GM19467 (cell line): ENCODE measurements around the gene ABCA7.

Source experiments
- ATAC-seq: cut with Tn5 transposase; IDR thresholded peaks from one replicate; pipeline ENCODE4 v1.9.1; 2021; ENCODE audit warnings: mild to moderate bottlenecking, moderate library complexity; ENCODE audit not compliant: unreplicated experiment

Gene ABCA7

GRCh38 chr19:1102407-1103131, 62.7 kb downstream of the ABCA7 start:
- no peak for ATAC-seq

DNA sequence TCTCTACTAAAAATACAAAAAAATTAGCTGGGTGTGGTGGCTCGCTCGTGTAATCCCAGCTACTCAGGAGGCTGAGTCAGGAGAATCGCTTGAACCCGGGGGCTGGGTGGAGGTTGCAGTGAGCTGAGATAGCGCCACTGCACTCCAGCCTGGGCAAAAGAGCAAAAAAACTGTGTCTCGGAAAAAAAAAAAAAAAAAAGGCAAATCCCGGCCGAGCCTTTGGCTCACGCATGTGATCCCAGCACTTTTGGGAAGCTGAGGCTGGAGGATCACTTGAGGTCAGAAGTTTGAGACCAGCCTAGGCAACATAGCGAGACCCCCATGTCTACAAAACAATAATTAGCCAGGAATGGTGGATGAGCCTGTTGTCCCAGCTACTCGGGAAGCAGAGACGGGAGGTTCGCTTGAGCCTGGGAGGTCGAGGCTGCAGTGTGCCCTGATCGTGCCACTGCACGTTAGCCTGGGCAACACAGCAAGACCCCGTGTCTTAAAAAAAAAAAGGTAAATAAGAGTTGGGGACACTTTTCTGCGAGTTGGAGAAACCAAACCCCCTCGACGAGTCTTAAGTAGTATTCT, 63.3 kb downstream of the ABCA7 start:
- ATAC-seq, result no peak

GRCh38 chr19:1103708-1104310, 63.9 kb downstream of the ABCA7 start, which contains the start of gene GPX4:
TSS of gene GPX4 (plus strand) at chr19:1103994. CDS start at chr19:1104044, 50 bp downstream.
- ATAC-seq, result peak; percentile 70

DNA sequence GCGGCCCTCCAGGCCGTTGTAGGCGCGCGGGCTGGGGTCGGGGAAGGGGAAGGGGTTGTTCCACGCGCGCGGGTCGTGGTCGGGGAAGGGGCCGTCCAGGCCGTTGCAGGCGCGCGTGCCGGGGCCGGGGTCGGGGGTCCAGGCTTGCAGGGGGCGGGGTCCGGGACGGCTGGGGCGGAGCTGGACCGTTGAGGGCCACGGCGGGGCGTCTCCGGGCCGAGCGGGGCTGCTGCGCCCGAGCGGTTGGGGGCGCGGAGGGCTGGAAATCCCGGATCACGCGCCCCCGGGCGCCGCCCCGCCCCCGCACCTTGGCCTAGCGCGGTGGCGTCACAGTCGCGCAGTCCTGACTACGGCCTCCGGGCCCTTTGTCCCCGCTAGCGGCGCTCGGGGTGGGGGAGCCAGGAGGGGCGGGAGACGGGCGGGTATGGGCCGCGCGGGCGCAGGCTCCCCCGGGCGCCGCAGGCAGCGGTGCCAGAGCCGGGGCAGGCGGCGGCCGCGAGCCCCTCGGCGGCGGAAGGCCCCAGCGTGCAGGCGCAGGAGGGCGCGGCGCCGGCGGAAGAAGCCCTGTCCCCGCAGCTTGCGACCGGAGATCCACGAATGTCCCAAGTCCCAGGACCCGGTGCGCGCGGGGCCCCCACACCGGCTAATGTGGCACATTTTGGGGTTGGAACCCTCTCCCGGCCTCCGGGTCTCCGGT, 64.6 kb downstream of the ABCA7 start:
- ATAC-seq, result peak; percentile 25

- ATAC-seq, result no peak
Measured at GRCh38 chr19:1105008-1105872, 65.3 kb downstream of the ABCA7 start.

- no peak for ATAC-seq
Measured at GRCh38 chr19:1105873-1106840, 66.2 kb downstream of the ABCA7 start.

- no peak for ATAC-seq
Measured at GRCh38 chr19:1106841-1107660, 67.1 kb downstream of the ABCA7 start.

DNA sequence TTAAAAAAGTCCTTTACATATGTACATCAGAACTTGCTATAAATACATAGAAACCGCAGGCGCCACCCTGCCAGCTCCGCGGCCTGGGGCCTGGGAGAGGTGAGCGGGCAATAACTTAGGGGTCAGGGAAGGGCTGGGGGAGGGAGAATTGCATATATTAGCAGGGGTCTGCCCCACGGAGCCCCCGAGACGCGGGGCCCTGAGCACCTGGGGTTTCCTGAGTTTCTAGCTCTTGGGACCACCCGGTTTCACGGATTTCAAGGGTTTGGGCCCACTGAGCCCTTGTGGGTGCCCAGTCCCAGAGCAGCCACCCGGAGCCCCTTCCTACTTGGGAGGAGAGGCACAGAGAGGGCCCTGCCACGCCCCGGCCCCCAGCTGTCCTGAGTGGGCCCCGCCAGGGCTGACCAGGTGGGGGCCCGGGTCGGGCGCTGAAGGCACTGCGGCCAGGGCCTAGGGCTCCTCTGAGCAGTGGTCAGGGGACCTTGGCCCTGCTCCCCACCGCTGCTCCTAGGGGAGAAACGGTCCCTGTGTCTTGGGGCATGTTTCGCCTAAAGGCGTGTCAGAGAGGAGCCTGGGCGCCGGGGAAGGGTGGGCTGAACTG, 67.9 kb downstream of the ABCA7 start:
- ATAC-seq, result no peak

GRCh38 chr19:1108291-1109031, 68.6 kb downstream of the ABCA7 start:
- ATAC-seq, result no peak

- ATAC-seq, result no peak
Measured at GRCh38 chr19:1109032-1109551, 69.2 kb downstream of the ABCA7 start.

- ATAC-seq, result no peak
Measured at GRCh38 chr19:1109697-1110671, 70.1 kb downstream of the ABCA7 start.

DNA sequence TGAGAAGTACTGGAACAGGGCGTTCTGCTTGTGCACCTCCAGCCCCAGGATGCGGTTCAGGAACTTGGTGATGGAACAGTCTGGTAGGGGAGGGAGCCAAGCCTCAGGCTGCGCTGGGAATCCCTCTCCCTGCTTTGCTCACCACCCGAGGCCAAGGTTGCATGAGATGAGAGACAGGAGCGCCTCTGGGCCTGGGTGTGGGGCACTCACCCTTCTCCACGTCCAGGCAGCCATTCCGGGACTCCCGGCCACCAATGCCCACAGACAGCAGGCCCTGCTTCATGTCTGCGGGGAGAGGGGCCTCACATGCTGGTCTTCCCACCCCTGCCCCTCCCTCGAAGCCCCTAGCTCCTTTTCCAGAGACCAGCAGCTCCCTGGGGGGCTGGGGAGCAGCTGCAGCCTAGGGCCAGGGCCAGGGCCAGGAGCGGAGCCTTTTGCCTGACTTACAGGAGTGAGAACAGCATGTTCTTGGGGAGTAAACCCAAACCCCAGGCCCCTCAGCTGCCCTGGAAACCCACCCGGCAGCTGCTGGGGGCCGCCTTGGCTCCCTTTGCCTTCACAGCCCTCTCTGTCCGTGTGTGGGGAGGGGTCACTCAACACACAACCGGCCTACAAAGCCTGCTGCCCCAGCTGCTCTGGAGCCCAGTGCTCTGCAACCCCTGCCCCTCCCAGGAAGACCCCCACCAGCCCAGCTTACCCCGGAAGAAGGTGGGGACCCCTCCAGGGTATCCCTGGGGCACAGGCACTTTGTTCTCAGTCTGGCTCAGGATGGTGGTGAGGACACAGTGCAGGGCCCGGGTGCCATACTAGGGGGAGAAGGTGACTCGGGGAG, 71.1 kb downstream of the ABCA7 start:
- ATAC-seq, result no peak

DNA sequence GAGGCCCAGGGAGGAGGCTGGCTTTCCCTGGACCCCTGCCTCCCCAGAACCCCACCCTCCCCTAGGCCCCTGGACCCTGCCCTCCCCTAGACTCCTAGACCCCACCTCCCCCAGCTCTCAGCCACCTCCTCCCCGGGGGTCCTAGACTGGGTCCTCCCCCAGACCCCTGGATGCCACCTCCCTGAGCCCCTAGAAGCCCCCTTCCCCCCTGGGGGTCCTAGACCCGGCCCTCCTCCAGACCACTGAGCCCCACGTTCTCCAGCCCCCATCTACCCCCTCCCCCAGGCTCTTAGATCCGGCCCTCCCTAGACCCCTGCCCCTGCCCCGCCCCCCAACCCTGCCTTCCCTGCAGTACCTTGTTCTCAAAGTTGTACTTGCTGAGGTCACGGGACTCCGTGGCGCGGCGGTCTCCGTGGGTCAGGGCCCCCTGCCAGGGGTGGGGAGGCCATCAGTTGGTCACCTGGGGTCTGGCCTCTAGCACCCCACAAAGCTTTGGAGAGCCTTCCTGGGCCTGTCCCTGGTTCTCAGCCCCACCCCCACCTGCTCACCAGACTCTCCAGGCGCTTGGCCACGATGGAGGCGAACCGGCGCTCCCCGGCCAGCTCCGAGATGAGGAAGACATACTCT, 71.8 kb downstream of the ABCA7 start:
- ATAC-seq, result no peak

- no peak for ATAC-seq
Measured at GRCh38 chr19:1112268-1113029, 72.5 kb downstream of the ABCA7 start.
